GM19193 (cell line): ENCODE data around the gene LRP1B.

ENCODE experiments used
- POLR2A ChIP-seq: IDR thresholded peaks from 4 replicates; pipeline ENCODE4 v1.6.1; 2011; ENCODE audit not compliant: insufficient read depth, insufficient read length; ENCODE audit errors: extremely low read depth

Gene LRP1B

GRCh38 chr2:141364821-141365220 is 766.0 kb downstream of the LRP1B start:
- TF ChIP-seq POLR2A: no peak

- TF ChIP-seq POLR2A: no peak
Measured at GRCh38 chr2:141362311-141362710, 768.5 kb downstream of the LRP1B start.

GRCh38 chr2:141348481-141348880 is 782.3 kb downstream of the LRP1B start:
- no peak for TF ChIP-seq POLR2A

- TF ChIP-seq POLR2A: no peak
Measured at GRCh38 chr2:141341444-141341843, 789.4 kb downstream of the LRP1B start.

- no peak for TF ChIP-seq POLR2A
Measured at GRCh38 chr2:141331127-141331526, 799.7 kb downstream of the LRP1B start.

- no peak for TF ChIP-seq POLR2A
Measured at GRCh38 chr2:141329964-141330363, 800.9 kb downstream of the LRP1B start.

GRCh38 chr2:141323571-141323970 is 807.2 kb downstream of the LRP1B start:
- TF ChIP-seq POLR2A: no peak

GRCh38 chr2:141317986-141318385 is 812.8 kb downstream of the LRP1B start:
- no peak for TF ChIP-seq POLR2A

GRCh38 chr2:141316606-141317005 is 814.2 kb downstream of the LRP1B start:
- TF ChIP-seq POLR2A: no peak

- TF ChIP-seq POLR2A: no peak
Measured at GRCh38 chr2:141316103-141316502, 814.7 kb downstream of the LRP1B start.

GRCh38 chr2:141313972-141314371 is 816.8 kb downstream of the LRP1B start:
- TF ChIP-seq POLR2A: no peak

- TF ChIP-seq POLR2A: no peak
Measured at GRCh38 chr2:141311430-141311829, 819.4 kb downstream of the LRP1B start.

GRCh38 chr2:141306368-141306767 is 824.4 kb downstream of the LRP1B start:
- TF ChIP-seq POLR2A: no peak

- TF ChIP-seq POLR2A: no peak
Measured at GRCh38 chr2:141301551-141301950, 829.3 kb downstream of the LRP1B start.

- TF ChIP-seq POLR2A: no peak
Measured at GRCh38 chr2:141280037-141280436, 850.8 kb downstream of the LRP1B start.

GRCh38 chr2:141271346-141271745 is 859.5 kb downstream of the LRP1B start:
- TF ChIP-seq POLR2A: no peak

GRCh38 chr2:141264848-141265247 is 866.0 kb downstream of the LRP1B start:
- no peak for TF ChIP-seq POLR2A
